Endodermal cell (in vitro differentiated cells): ENCODE results near the gene FBXL7. TPM values are rescaled to one million over a fixed set of nuclear protein-coding genes. Genes with fewer than 3 reads are reported as not detected.

Source experiments
- DNase-seq: peaks from one replicate; pipeline ENCODE4 v3.0.0-alpha.2; 2017
- H3K27ac ChIP-seq: 2 replicates; pipeline ENCODE4 v1.5.1; 2013; ENCODE audit warnings: mild to moderate bottlenecking, low read depth, low read length, moderate library complexity
- H3K27me3 ChIP-seq: 2 replicates; pipeline ENCODE4 v1.6.1; 2013; ENCODE audit warnings: mild to moderate bottlenecking, low read length, moderate library complexity; ENCODE audit not compliant: insufficient read depth, control insufficient read depth, poor library complexity, severe bottlenecking
- H3K36me3 ChIP-seq: 2 replicates; pipeline ENCODE4 v1.7.0; 2013; ENCODE audit warnings: mild to moderate bottlenecking, low read length, moderate library complexity; ENCODE audit not compliant: control insufficient read depth, insufficient read depth
- H3K4me1 ChIP-seq: one replicate; pipeline ENCODE4 v1.7.0; 2013; ENCODE audit warnings: low read length; ENCODE audit not compliant: control insufficient read depth, insufficient read depth
- H3K4me3 ChIP-seq: 2 replicates; pipeline ENCODE4 v1.5.1; 2013; ENCODE audit warnings: mild to moderate bottlenecking, low read length, moderate library complexity
- H3K9ac ChIP-seq: 2 replicates; pipeline ENCODE4 v1.6.1; 2013; ENCODE audit warnings: mild to moderate bottlenecking, low read length, moderate library complexity; ENCODE audit not compliant: poor library complexity, severe bottlenecking; ENCODE audit errors: extremely low read depth
- H3K9me3 ChIP-seq: 2 replicates; pipeline ENCODE4 v1.6.1; 2013; ENCODE audit warnings: mild to moderate bottlenecking, low read length, moderate library complexity; ENCODE audit not compliant: control insufficient read depth
- H3K27ac Mint-ChIP-seq: 2 replicates; pipeline ENCODE4 v1.8.0; 2020; ENCODE audit warnings: mixed read lengths
- H3K27me3 Mint-ChIP-seq: 2 replicates; pipeline ENCODE4 v1.8.0; 2021; ENCODE audit warnings: mild to moderate bottlenecking, mixed read lengths; ENCODE audit not compliant: insufficient read depth
- H3K36me3 Mint-ChIP-seq: 2 replicates; pipeline ENCODE4 v1.8.0; 2020; ENCODE audit warnings: low read depth, mixed read lengths
- H3K4me1 Mint-ChIP-seq: 2 replicates; pipeline ENCODE4 v1.8.0; 2020; ENCODE audit warnings: mixed read lengths
- H3K4me3 Mint-ChIP-seq: 2 replicates; pipeline ENCODE4 v1.8.0; 2020; ENCODE audit warnings: mild to moderate bottlenecking, moderate library complexity, mixed read lengths
- H3K9me3 Mint-ChIP-seq: 2 replicates; pipeline ENCODE4 v1.8.0; 2020; ENCODE audit warnings: mild to moderate bottlenecking, mixed read lengths
- WGBS, 2 experiments: methylation state at CpG; one replicate each; pipeline versions ENCODE4 v1.1.5 to v1.1.7; 2013; ENCODE audit warnings: missing lambda C conversion rate in 2 of 2, mixed read lengths in 1 of 2; ENCODE audit not compliant: insufficient coverage in 1 of 2, insufficient read length in 1 of 2; 5-methylcytosine and 5-hydroxymethylcytosine counted together
- total RNA-seq, 2 donors: library from RNA; stranded (reverse); fragmentation: NEBNext Ultra II Directional in 1 of 2; extraction: Animal tissue kit (Norgen Biotek cat#: 25700) in 1 of 2; gene quantifications; 2 replicates in 1 of 2; 3 replicates in 1 of 2; pipeline ENCODE4 v1.2.1, GENCODE V29; 2021
- TF ChIP-seq, protein P1 (sequence below): fragments of 200-600 bp; sonication (generic); conservative IDR thresholded peaks from 2 replicates; pipeline ENCODE4 v1.5.0; 2021; ENCODE audit warnings: antibody characterized with exemption, mild to moderate bottlenecking

Gene FBXL7
- total RNA-seq, 2 donors from 2014 or later: 12.9 to 13.2 TPM

- TF ChIP-seq, protein P1, sequence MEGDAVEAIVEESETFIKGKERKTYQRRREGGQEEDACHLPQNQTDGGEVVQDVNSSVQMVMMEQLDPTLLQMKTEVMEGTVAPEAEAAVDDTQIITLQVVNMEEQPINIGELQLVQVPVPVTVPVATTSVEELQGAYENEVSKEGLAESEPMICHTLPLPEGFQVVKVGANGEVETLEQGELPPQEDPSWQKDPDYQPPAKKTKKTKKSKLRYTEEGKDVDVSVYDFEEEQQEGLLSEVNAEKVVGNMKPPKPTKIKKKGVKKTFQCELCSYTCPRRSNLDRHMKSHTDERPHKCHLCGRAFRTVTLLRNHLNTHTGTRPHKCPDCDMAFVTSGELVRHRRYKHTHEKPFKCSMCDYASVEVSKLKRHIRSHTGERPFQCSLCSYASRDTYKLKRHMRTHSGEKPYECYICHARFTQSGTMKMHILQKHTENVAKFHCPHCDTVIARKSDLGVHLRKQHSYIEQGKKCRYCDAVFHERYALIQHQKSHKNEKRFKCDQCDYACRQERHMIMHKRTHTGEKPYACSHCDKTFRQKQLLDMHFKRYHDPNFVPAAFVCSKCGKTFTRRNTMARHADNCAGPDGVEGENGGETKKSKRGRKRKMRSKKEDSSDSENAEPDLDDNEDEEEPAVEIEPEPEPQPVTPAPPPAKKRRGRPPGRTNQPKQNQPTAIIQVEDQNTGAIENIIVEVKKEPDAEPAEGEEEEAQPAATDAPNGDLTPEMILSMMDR: no peak
- Mint-ChIP-seq H3K4me3 (no peak overlapping the region), H3K36me3 (peaks cover 27% of the 10 kb centered on the region), H3K4me1 (peaks cover 9% of the 10 kb centered on the region), H3K9me3 (peaks cover 44% of the 10 kb centered on the region), H3K27me3 (no peaks in the 10 kb centered on the region), H3K27ac (no peak overlapping the region)
- Histone ChIP-seq H3K27ac (no peak overlapping the region), H3K9me3 (peaks cover 40% of the 10 kb centered on the region), H3K4me3 (no peak overlapping the region), H3K27me3 (no peaks in the 10 kb centered on the region), H3K9ac (no peak overlapping the region), H3K4me1 (no peaks in the 10 kb centered on the region), H3K36me3 (no peaks in the 10 kb centered on the region)
- 87 to 92% methylated on average over 6 to 8 of the region's 8 CpGs for WGBS, 2 experiments
- DNase-seq: no peak
Observed at GRCh38 chr5:15806613-15807012, 306.6 kb downstream of the FBXL7 start.

GRCh38 chr5:15807248-15807647, 307.3 kb downstream of the FBXL7 start:
- H3K27ac ChIP-seq: no peak overlapping the region
- Mint-ChIP-seq H3K27me3 (no peaks in the 10 kb centered on the region), H3K36me3 (peaks cover 21% of the 10 kb centered on the region), H3K9me3 (peaks cover 44% of the 10 kb centered on the region), H3K27ac (no peak overlapping the region), H3K4me3 (no peak overlapping the region), H3K4me1 (peaks cover 9% of the 10 kb centered on the region)
- no peaks in the 10 kb centered on the region for H3K4me1 ChIP-seq
- TF ChIP-seq, protein P1: no peak
- DNase-seq: no peak
- no peak overlapping the region for H3K4me3 ChIP-seq
- H3K27me3 ChIP-seq: no peaks in the 10 kb centered on the region
- 94 to 100% methylated on average over 1 to 3 of the region's 3 CpGs for WGBS, 2 experiments
- H3K9ac ChIP-seq: no peak overlapping the region
- H3K36me3 ChIP-seq: no peaks in the 10 kb centered on the region
- H3K9me3 ChIP-seq: peaks cover 40% of the 10 kb centered on the region

DNA sequence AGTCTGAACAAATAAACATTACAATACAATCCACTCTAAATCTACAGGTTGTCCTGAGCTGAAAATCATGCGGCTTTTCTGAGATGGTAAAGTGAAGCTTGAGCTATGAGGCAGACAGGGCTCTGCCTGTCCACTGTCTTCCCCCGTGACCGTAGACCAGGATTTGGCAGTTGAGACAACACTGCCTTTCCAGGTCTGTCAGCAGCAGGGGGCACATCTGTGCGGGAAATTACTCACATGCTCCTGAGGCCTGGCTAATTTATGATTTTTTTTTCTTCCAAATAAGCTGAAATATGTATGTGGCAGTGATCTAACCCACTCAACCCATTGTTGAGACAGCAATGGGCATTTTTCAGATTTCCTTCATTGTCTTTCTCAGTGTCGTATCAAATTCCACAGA, 307.9 kb downstream of the FBXL7 start:
- Histone ChIP-seq H3K27ac (no peak overlapping the region), H3K9ac (no peak overlapping the region), H3K27me3 (no peaks in the 10 kb centered on the region), H3K9me3 (peaks cover 39% of the 10 kb centered on the region), H3K4me3 (no peak overlapping the region), H3K36me3 (no peaks in the 10 kb centered on the region), H3K4me1 (no peaks in the 10 kb centered on the region)
- Mint-ChIP-seq H3K9me3 (peaks cover 43% of the 10 kb centered on the region), H3K27me3 (no peaks in the 10 kb centered on the region), H3K4me3 (no peak overlapping the region), H3K36me3 (peaks cover 16% of the 10 kb centered on the region), H3K4me1 (peaks cover 9% of the 10 kb centered on the region), H3K27ac (peak overlapping the region; percentile 54)
- DNase-seq: no peak
- TF ChIP-seq, protein P1: peak; percentile 13
- 80 to 92% methylated on average over 1 to 5 of the region's 5 CpGs for WGBS, 2 experiments
